GM11168 (cell line): Measurements from ENCODE around the gene EPAS1.

Experiments
- in situ Hi-C: fragments of 300-500 bp; cut with MboI; formaldehyde crosslinking; loops from one replicate; pipeline ENCODE4 v1.12.0; 2022; ENCODE audit warnings: low sequenced_read_pairs; ENCODE audit not compliant: unreplicated experiment

Gene EPAS1

GRCh38 chr2:46296840-46297545 lies at the start of gene EPAS1:
TSS of gene EPAS1 (plus strand) at chr2:46297407. CDS start at chr2:46297912, 505 bp downstream.
- in situ Hi-C loops: no loop called here

- in situ Hi-C loops: no loop called here
Observed at GRCh38 chr2:46248171-46248570, 49.0 kb upstream of the EPAS1 start.

GRCh38 chr2:46249654-46250053 lies 47.6 kb upstream of the EPAS1 start:
- in situ Hi-C loops: no loop called here

- in situ Hi-C loops: no loop called here
Observed at GRCh38 chr2:46252891-46253659, 44.1 kb upstream of the EPAS1 start.

- in situ Hi-C loops: no loop called here
Observed at GRCh38 chr2:46254474-46254873, 42.7 kb upstream of the EPAS1 start.

DNA sequence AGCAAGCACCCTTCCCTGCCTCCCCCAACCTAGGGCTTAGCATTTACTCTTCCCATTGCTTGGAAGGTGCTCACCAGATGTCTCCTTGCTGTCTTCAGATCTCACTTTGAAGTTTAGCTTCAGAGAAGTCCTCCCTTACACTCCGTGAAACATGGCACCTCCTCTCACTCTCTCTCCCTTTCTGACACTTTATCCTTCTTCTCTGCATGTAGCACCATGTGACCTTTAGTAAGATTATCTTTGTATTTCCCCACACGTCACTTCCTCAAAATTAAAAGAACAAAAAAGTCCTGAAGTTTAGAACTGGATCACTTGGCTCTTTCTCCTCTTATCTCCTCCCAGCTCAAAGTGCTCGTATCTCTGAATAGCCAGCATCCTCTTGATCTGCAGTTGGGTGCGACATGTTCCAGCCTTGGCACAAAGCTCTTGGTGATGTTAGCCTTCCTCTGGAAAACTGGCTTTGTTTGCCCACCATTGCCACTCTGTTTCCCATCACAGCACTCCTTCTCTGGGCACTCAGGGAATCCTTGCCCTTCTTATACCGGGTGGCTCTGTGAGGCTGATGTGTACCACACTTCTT lies 40.6 kb upstream of the EPAS1 start:
- in situ Hi-C loops: no loop called here

- in situ Hi-C loops: no loop called here
Observed at GRCh38 chr2:46257476-46257875, 39.7 kb upstream of the EPAS1 start.

GRCh38 chr2:46257980-46258379 lies 39.2 kb upstream of the EPAS1 start:
- in situ Hi-C loops: no loop called here

GRCh38 chr2:46258937-46259776 lies 38.0 kb upstream of the EPAS1 start:
- in situ Hi-C loops: no loop called here

- in situ Hi-C loops: no loop called here
Observed at GRCh38 chr2:46259777-46260168, 37.4 kb upstream of the EPAS1 start.

DNA sequence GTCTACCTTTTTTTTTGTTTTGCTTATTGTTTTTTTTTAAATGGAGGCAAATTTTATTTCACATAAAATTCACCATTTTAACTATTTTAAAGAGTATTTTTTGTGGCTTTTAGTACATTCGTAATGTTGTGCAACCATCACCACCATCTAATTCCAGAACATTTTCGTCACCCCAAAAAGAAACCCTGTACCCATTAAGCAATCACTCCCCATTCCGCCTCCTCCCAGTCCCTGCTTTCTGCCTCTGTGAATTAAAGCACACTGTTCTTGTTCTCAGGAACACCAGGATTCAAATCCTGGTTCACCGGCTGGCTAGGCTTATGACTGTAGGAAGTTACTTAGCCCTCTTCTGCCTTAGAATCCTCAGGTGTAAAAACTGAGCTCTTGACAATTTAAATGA lies 36.9 kb upstream of the EPAS1 start:
- in situ Hi-C loops: no loop called here

DNA sequence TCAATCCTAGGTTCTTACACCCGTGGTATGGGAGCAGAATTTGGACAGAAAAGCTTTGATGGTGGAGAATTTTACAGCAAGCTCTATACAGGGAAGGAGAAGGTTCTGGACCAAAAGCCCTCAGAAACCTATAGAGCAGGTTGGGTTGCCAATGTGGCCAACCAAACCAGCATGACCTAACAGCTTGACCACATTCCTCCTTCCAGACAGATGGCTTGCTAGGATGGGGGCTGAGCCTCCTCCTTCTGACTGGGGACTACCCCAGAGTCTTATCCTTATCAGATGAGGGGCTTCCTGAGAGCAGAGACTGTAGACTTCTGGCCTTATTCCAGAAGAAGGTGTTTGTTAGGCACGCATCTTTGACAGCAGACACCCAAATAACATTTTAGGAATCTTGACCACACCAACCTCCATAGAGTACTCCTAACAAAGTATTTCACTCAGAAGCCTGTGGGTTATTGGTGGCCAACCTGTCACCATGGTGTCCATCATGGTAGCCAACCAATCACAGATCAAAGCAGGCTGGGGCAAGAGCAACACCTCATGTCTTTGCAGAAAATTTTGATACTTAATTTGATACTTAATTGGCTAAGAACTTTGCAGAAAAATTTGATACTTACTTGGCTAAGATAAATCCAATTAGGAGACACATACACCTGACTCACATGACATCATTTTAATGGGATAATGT lies 34.8 kb upstream of the EPAS1 start:
- in situ Hi-C loops: no loop called here

GRCh38 chr2:46263347-46263746 lies 33.9 kb upstream of the EPAS1 start:
- in situ Hi-C loops: no loop called here

GRCh38 chr2:46264447-46264846 lies 32.8 kb upstream of the EPAS1 start:
- in situ Hi-C loops: no loop called here

DNA sequence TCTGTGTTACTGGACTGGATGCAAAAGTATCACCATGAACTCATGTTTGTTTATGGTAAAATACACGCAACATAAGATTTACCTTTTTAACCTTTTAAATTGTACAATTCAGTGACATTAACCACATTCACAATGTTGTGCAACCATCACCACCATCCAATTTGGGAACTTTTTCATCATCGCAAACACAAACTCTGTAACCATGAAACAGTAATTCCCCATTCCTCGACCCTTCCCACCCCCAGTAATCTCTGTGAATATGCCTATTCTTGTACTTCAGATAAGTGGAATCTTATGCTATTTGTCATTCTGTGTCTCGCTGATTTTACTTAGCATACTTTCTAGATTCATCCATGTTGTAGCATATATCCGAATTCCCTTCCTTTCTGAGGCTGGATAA lies 31.1 kb upstream of the EPAS1 start:
- in situ Hi-C loops: no loop called here

DNA sequence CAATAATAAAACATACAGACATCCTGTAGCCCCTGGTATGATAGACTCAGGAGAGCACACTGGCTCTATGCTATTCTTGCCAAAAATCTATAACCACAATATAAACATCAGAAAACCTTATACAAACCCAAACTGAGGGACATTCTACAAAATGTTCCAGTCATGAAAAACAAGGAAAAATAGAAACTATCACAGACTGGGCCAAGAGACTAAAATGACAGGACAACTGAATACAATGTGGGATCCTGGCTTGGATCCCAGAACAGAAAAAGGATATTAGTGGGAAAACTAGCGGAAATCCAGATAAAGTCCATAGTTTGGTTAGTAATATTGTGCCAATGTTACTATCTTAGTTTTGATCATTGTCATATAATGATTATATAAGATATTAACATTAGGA lies 29.6 kb upstream of the EPAS1 start:
- in situ Hi-C loops: no loop called here

DNA sequence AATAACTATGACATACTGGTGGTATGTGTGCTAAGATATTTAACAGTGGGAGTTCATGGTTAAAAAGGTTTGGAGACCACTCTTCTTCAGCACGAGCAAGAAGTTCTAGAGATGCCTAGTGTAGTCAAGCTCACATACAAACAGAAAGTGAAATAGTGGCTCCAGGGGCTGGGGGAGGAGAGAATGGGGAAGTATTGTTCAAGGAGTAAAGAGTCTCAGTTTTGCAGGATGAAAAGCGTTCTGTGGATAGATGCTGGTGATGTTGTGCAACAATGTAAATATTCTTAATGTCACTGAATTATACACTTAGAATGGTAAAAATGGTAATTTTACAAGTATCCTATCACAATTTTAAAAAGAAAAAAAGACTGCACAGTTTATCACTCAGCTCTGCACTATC lies 29.0 kb upstream of the EPAS1 start:
- in situ Hi-C loops: no loop called here

GRCh38 chr2:46269001-46269400 lies 28.2 kb upstream of the EPAS1 start:
- in situ Hi-C loops: no loop called here

DNA sequence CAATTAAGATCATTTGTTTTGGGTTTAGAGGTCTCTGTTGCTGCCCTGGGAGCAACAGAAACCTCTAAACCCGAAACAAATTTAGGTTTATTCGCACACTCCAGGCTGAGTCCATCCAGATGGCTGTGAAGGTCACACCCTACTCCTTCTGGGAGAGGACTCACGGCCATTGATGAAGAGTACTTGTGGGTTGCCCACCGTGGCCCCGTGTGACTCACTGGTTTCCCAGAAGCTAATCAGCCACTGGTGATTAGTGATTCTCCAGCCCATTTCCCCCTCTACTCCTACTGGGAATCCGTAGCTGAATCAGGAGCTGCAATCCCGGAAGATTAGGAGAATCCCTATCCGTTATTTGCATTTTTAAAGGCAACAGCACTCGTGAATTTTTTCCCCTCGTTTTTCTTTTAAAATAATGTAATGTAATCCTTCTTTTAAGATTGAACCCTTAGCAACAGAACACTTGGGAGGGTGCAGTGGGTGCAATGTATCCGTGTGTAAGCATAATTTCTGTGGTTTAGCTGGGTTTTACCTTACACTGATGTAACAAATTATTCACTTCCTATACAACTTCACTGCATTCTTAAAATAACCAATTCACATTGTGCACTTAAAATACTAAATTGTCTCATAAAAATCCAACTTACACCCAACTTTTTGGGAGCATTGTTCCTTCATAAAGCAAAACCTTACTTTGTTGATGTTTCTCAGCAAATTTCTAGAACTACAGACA lies 27.5 kb upstream of the EPAS1 start:
- in situ Hi-C loops: no loop called here
